Measurements from ENCODE around the gene WDR45B.

WDR45B gene

GRCh38 chr17:82648165-82648668 is at the start of gene WDR45B:
Gene WDR45B, minus strand, starts transcription at chr17:82648444. Its CDS starts 104 bp downstream, at chr17:82648340.
- in situ Hi-C loops (cut with HindIII; ENCODE audit: low sequenced_read_pairs): no loop called here
- no peak for TF ChIP-seq CTCF (IDR thresholded peaks at IDR 0.05; ENCODE audit: low read depth, low read length, missing control alignments)
- peak; percentile 89 for DNase-seq (ENCODE audit: low read depth)
- H3K4me3 ChIP-seq (ENCODE audit: low read depth, low read length): peak within 1 kb of the TSS; percentile 94

- no peak for DNase-seq (ENCODE audit: low read depth)
- no peak for TF ChIP-seq CTCF (IDR thresholded peaks at IDR 0.05; ENCODE audit: low read depth, low read length, missing control alignments)
- peak overlapping the region; percentile 57 for H3K4me3 ChIP-seq (ENCODE audit: low read depth, low read length)
- in situ Hi-C loops (cut with HindIII; ENCODE audit: low sequenced_read_pairs): no loop called here
These were observed 49.5 kb upstream of the WDR45B start for GRCh38 chr17:82697808-82698064.

DNA sequence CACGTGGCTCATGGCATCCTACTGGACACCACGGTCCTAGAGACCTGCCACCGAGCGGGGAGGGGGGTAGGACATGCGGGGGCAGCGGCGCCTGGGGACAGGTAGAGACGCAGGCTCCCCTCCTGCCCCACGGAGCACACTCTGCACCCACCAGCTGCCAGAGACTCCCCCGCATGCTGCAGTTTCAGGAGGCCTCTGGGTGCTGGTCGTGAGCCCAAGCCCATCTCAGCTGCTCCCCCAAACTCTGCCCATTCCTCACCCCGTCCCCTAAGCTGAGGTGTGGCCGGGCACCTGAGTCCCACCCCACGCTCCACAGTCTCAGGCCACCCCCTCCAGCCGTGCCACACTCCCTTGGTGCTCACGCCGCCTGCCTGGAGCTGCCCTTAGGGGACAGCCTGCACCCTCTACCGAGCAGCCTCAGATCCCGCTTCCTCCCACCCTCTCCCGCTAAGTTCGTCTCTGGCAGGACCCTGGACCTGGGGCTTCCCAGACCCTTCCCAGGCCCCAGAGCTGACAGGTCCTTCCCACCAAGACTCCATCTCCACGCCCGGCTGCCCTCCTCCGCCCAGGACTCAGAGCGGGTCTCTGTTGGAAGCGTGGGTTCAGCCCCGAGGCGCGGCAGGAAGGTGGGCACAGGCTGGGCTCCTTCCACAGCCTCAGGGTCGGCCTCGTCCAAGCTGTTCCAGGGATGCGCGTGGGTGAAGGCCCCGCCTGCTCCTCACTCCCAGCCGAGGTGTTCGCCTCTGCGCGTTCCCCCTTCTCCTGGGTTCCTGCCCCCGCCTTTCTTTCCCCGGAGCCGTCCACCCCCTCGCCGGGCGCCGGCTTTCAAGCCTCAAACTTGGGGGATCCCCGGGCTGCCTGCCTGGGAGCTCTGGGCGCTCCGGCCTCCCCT is 48.9 kb upstream of the WDR45B start:
- DNase-seq (ENCODE audit: low read depth): no peak
- TF ChIP-seq CTCF (IDR thresholded peaks at IDR 0.05; ENCODE audit: low read depth, low read length, missing control alignments): no peak
- H3K4me3 ChIP-seq (ENCODE audit: low read depth, low read length): peak overlapping the region; percentile 57
- in situ Hi-C loops (cut with HindIII; ENCODE audit: low sequenced_read_pairs): no loop called here

DNA sequence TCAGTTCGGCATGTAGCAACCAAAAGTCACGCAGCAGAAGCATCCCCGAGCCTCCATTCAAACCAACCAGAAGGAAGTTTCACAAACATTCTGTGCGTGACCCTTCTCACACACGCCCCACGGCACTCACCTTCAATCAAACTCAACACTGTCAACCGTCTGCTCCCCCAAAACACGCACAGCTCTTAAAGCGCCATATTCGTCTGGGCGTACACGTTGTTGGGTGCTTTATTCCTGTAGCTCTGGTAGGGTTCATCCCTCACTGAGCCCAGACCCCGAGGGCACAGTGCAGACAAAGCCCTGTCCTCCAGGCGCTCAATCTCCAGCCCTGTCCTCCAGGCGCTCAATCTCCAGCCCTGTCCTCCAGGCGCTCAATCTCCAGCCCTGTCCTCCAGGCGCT is 48.0 kb upstream of the WDR45B start:
- DNase-seq (ENCODE audit: low read depth): no peak
- in situ Hi-C loops (cut with HindIII; ENCODE audit: low sequenced_read_pairs): no loop called here
- no peak for TF ChIP-seq CTCF (IDR thresholded peaks at IDR 0.05; ENCODE audit: low read depth, low read length, missing control alignments)
- H3K4me3 ChIP-seq (ENCODE audit: low read depth, low read length): no peak overlapping the region

DNA sequence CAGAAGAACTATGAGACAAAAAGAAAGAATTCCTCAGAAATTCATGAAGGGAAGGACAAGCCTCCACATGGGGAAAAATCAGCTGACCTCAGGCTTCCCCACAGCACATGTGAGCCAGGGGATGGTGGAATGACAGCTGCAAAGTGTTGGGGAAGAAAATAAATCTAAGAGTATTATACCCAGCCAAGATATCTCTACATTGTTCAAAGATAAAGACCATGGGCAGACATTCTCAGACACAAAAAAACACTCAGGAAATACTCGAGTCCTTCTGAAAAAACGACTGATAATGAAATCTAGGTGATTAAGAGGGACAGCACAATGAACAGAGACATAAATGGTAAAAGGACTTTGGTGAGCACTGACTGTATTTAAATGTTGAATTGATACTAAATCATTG is 46.4 kb upstream of the WDR45B start:
- in situ Hi-C loops (cut with HindIII; ENCODE audit: low sequenced_read_pairs): no loop called here
- no peak for TF ChIP-seq CTCF (IDR thresholded peaks at IDR 0.05; ENCODE audit: low read depth, low read length, missing control alignments)
- DNase-seq (ENCODE audit: low read depth): no peak
- H3K4me3 ChIP-seq (ENCODE audit: low read depth, low read length): no peak overlapping the region

GRCh38 chr17:82693168-82693867 is 45.1 kb upstream of the WDR45B start:
- no peak for DNase-seq (ENCODE audit: low read depth)
- in situ Hi-C loops (cut with HindIII; ENCODE audit: low sequenced_read_pairs): no loop called here
- no peak overlapping the region for H3K4me3 ChIP-seq (ENCODE audit: low read depth, low read length)
- TF ChIP-seq CTCF (IDR thresholded peaks at IDR 0.05; ENCODE audit: low read depth, low read length, missing control alignments): no peak
